GM03348 (cell line): Measurements from ENCODE around the gene UBE2E2.
"Not testable (repeated sequence)": the region's sequence is repeated elsewhere in the genome, so short reads cannot be mapped to it uniquely, and the experiment has no call there.

Experiments
- DNase-seq: peaks from one replicate; pipeline ENCODE4 v3.0.0; 2012; ENCODE audit warnings: low spot score

Gene UBE2E2

DNA sequence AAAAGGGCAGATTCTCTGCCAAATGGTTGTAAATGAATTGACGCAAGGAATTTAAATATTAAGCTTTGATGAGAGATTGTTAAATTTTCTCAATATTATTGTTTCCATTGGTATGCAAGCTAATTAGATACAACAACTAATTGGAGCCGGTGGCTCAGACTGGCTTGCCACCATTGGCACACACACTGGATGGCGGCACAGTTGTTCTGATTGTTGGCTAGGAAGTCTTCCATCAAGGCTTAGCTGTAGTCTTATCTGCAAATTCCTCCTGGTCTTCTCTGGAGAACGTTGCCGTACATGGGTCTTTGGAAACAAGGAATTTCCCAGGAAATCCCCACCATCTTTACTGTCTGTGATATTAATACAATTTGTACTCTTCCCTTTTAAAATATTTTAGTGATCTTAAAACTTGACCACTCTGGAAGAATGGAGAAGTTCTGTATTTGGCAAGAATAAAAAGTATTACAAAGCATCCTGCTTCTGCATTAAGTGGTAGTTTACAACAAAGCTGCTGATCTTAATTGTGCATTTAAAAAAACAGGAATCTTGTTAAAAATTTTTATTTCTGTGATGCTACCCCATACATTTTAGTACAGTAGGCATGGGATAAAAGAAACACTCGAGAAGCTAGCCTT lies 126.5 kb downstream of the UBE2E2 start:
- no peak for DNase-seq

DNA sequence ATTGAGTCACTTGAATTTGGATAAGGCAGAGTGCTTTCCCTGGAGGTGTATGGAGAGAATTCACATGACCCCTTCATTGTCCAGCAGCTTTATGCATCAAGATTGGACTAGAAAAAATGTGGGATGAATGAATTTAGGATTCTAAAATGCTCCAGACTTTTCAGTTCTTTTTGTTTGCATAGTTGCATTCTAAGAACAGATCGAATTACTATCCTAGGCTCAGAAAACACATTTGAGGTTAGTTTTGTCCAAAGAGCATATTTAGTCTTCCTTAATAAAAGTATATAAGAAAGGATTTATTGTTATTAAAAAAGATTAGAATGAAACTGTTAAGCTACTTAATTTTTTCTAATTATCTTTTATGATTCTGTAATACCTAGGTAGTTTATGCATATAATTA lies 127.4 kb downstream of the UBE2E2 start:
- no peak for DNase-seq

DNA sequence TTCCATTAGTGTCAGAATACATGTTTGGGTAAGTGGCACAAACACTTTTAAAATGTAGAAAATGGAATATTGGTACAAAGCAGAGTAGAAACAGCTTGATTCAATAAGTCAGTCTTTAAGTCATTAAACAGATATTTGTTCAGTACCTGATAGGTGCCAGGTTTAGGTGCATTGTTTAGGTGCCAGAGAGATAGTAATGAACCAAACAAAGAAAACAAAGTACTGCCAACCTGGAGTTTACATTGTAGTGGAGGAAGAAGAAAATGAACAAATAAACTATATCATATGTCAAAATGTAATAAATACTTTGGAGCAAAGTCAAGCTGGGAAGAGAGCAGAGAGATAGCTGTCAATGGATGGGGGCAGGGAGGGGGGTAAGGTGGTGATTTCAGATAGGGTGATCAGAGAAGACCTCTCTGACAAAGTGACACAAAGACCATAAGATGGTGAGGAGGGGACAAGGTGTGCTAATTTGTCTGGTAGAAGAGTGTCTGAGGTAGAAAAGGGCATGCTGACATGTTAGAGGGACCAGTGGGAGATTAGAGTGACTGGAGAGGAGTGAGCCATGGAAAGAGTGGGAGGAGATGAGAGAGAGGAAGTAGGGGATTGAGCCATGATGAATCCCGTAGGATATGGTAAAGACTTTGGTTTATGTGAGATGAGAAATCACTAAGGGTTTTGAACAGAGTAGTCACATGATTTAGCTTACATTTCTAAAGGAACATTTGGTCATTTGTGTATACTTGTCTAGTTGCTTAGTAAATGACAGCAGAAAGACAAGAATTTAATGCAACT lies 128.2 kb downstream of the UBE2E2 start:
- no peak for DNase-seq

DNA sequence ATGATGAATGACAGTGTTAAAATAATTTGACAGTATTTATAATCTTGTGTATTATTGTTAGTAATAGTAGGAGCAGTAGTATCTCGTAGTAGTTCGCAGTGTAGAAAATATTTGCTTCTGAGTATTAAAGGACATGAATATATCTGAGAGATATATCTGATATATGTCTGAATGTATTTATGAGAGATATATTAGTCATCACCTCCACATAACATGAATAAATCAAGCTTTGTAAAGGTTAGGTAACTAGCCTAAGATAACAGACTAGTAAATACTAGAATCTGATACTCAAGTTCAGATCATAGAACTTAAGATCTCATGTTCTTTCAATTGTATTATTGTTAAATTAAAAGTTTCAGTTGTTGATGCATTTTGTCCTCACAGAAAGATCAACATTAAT lies 130.5 kb downstream of the UBE2E2 start:
- no peak for DNase-seq

DNA sequence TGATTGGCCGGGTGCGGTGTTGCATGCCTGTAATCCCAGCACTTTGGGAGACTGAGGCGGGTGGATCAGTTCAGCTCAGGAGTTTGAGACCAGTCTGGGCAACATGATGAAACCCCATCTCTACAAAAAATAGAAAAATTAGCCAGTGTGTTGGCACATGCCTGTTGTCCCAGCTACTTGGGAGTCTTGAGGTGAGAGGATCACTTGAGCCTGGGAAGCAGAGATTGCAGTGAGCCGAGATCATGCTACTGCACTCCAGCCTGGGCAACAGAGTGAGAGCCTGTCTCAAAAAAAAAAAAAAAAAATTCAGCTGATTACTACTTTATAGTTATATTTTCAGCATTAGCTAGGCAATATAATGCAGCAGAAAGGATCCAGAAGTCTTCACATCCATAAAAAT lies 133.7 kb downstream of the UBE2E2 start:
- DNase-seq = not testable (repeated sequence)

DNA sequence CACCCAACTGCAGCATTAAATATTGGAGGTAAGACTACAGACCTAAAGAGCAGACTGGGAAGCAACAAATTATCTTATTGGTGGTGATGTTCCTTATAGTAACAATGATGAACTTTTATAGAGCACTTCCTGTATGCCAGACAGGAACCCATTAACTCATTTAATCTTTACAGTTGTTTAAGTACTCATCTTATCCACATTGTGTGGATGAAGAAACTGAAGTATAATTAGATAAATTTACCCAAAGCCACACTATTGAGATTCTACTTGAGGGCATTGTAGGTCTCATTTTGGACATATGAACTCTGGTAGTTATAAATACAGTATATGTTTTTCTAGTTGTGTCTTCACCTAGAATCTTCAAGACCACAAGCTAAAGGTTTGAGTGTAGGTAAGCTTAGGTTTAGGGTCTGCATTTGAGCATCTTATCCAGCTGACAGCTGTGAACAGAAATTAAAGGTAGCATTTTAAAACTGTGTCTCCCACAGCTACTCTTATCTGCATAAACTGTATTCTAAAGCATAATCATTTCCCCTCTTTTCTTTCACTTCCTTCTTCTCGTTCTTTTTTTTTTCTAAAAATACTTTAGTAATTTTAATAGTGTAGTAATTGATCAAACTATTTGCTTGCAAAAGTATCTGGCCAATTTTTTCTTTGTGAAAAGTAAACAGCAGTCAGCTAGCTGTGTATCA lies 138.2 kb downstream of the UBE2E2 start:
- DNase-seq = no peak

DNA sequence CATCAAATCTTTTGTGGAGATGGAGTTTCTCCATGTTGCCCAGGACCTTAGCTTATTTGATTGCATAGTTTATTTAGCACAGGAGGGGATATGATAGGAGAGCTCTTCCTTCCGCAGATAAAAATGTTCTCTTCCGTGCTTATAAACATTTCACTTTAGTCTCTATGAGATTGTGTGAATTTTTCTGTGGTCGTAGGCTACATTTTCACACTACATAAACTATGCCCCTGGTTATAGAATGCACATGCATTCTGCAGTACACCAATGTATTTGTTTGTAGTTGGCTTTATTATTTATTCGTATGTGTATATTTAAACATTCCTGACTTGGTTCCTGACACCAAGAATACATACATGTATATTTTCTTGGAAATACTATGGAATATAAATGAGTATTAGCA lies 139.2 kb downstream of the UBE2E2 start:
- no peak for DNase-seq

DNA sequence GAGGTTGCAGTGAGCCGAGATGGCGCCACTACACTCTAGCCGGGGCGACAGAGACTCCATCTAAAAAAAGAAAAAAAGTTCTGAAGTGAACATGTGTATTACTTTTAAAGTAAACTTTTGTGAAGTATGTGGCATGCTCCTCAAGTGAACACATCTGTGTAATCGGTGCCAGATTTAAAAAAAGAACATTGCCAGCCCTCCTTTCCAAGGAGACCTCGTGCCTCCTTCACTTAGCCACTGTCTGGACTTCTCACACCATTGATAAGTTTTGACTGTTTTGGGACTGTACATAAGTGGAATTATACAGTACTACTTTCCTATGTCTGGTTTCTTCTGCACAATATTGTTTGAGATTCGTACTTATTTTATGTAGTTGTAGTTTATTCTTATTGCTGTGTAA lies 140.4 kb downstream of the UBE2E2 start:
- DNase-seq = no peak

DNA sequence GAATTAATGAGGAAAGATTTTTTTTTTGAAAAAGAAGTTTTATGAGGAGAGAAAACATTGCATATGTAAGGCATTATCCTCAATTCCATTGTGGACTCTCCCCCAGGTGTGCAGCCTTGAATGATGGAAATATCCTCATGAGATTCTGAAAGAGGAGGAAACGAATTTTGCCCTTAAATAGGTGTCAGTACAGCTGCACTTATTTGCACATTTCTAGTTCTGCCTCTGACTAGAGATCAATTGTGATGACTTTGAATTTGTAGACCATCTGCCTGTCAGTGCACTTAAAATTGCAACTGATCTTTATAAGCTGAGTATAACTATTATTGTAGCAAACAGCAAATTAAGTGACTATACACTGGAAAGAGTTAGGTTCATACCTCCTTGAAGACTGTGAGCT lies 141.8 kb downstream of the UBE2E2 start:
- DNase-seq = no peak

DNA sequence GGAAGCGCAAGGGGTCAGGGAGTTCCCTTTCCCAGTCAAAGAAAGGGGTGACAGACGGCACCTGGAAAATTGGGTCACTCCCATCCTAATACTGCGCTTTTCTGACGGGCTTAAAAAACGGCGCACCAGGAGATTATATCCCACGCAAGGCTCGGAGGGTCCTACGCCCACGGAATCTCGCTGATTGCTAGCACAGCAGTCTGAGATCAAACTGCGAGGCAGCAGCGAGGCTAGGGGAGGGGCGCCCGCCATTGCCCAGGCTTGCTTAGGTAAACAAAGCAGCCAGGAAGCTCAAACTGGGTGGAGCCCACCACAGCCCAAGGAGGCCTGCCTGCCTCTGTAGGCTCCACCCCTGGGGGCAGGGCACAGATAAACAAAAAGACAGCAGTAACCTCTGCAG lies 146.3 kb downstream of the UBE2E2 start:
- DNase-seq = not testable (repeated sequence)

DNA sequence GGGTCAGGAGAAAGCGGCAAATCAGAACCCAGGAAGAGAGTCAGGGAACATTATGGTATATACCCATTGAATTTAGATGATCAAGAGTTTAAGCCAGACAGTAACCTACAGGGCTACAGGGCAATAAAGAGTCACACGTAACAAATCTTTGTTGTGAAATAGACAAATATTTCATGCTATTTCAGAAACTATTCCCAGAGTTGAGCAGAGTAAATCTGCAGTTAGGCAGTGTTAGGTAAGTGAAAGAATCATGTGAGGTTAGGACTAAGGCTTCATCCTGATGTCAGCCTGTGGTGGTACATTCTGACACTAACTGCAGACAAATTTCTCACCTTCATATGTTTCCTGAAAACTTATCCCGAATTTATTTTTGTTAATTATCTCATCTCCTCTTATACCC lies 153.0 kb downstream of the UBE2E2 start:
- no peak for DNase-seq

DNA sequence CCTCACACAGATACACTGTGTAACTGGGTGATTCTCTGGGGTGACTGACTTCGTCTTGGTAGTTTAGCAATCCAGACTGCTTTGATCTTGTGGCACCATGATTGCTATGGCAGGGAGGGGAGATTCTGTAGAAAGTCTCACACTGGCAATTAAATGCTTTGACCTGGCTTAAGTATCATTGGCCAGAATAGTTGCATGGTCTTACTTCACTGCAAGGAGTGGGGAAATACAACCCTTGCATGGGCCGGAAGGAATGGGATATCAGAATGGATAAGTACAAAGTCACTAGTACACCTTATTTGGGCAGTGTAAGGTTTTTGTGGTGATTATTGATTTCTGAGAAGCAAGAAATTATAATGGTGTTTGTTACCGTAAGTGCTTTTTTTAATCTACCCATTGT lies 153.8 kb downstream of the UBE2E2 start:
- no peak for DNase-seq

DNA sequence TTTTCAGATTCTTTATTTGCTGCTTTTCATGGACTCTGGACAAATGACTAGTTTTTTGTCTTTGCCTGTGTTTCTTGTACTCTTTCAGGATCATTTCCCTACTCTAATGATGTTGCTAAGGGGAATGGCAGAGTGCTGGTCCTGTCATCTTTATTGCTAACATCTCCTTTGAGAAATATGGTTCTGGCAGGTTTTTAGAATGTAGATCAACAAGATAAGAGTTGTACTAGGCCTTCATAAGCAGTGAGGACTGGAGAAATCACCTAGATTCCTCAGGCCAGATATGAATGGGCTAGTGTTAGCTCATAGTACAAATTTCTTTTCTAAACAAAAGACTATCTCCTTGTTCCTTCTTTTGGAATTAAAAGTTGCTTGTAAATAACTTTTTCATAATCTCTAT lies 156.0 kb downstream of the UBE2E2 start:
- no peak for DNase-seq

DNA sequence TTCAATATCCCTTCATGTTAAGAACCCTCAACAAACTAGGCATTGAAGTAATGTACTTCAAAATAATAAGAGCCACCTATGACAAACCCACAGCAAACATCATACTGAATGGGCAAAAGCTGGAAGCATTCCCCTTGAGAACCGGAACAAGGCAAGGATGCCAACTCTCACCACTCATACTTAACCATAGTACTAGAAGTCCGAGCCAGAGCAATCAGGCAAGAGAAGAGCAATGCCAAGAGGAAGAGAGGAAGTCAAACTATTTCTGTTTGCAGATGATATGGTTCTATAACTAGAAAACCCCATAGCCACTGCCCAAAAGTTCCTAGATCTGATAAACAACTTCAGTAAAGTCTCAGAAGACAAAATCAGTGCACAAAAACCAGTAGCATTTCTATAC lies 161.9 kb downstream of the UBE2E2 start:
- no peak for DNase-seq

DNA sequence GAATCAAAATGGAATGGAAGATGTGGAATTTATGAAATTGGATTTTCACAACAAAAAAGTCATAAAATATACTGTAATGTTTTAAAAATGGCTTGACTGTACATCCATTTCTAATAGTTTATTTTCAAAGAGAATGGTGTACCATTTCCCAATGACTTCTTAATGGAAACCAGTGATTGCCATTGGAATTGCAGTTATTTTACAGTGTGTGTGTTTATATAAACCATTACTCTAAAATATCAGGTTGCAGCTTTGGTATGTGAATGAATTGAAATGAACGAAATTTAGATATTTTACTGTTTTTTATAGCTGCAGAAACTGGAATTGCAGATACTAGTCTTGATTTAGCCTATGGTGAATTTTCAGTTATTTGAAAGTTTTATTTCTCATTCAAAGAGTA lies 165.6 kb downstream of the UBE2E2 start:
- no peak for DNase-seq

DNA sequence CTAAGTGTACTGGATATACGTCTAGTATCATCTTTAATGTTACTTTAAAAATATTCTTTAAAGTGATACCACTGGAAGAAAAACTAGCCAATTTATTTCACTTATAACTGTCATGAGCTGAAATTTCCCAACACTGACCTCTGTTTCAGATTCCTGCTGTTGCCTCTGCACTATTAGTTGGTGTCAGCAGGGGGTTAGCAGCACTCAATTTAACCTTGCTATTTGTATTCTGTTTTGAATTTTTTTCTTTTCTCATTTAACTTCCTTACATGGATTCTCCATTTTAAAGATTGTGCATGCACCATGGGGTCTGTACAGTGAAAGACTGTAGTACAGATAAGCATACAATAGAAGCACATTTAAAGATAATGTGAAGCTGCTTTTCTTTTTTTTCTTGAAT lies 169.2 kb downstream of the UBE2E2 start:
- no peak for DNase-seq

DNA sequence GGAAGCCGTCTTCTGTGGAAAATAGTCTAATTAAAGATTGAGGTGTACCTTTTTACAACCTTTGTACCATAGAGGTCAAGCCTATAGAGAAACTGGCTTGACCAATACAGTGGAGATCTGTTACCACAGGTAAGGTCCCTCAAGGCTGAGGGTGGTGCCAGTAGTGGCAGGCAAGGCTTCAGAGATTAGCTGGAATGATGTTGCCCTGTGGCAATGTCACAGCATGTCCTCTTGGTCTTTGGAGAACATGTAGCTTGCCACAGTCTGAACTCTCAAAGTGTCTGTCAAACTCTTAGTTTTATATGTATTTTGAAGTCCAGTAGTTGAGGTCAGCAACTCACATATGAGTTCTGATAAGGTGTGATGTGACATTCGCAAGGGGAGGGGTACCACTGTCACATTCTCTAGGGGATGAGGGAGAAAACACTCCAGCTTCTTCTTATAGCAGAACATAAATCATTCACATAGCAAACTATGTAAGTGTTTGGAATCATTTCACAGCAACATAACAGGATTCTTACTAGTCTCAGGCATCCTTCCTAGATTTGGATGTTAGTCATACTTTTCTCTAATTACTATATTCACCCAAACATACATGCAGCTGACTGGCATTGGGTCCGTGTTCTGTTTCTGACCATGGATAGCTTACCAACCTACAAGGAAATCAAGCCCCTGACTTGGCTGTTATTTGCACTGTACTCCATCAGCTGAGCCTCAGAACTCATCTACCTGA lies 173.6 kb downstream of the UBE2E2 start:
- no peak for DNase-seq

DNA sequence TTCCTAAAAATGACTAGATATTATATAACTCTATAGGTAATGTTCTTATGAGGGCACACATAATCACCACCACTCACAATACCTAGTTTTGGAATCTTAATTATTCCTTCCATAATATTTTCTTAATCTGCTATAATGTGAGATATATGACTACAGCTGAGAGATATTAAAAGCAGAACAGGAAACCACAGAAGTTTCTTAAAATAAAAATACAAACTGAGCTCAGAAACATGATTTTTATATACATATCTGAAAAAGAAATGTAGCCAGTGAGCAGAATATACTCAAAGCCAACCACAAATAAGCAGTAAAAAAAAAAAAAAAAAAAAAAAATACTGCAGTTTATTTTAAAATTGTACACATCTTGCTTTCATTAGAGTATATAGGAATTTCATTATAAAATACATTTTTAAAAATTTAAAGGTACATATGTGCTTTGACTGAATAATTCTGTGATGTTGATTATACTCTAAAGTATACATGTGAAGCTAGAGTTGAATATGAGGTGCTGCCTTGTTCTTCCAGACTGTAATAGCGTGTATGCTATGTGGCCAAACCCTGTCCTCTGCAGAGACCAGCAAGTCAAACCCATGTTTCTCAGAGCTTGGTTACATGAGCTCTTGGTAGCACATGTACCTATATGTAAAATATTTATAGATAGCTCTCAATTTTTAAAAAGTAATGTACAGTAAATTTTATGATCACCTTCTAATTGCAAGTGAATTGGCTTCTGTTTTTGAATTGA lies 175.0 kb downstream of the UBE2E2 start:
- DNase-seq = no peak

DNA sequence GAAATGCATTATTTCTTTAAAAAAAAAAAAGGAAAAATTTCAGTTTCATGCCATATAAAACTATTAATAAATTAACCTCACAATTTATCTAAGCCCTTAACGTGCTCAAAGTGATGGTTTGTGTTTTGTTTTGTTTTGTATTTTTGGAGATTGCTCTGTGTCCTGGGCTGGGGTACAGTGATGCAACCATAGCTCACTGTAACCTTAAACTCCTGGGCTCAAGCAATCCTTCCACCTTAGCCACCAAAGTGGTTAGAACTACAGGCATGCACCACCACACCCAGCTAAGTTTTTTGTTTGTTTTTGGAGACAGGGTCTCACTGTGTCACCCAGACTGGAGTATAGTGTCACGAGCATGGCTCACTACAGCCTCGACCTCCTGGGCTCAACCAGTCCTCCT lies 180.7 kb downstream of the UBE2E2 start:
- DNase-seq = no peak

DNA sequence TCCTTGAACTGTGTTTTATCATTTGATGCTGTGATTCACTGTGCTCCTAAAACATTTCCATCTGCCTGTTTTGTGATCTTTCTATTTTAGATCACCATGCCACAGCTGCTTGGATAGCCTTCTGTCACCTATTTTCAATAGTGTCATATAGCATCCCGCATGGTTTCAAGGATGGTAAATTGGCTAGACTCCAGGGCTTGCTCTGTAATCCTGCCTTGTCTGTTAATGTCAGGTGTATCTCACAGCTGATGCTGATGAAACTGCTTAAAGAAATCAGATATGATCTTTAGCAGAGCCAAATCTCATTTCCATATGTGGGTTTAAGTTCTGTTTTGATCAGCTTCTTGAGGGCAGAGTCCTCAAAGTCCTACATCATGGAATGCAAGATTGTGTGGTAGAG lies 182.2 kb downstream of the UBE2E2 start:
- no peak for DNase-seq

DNA sequence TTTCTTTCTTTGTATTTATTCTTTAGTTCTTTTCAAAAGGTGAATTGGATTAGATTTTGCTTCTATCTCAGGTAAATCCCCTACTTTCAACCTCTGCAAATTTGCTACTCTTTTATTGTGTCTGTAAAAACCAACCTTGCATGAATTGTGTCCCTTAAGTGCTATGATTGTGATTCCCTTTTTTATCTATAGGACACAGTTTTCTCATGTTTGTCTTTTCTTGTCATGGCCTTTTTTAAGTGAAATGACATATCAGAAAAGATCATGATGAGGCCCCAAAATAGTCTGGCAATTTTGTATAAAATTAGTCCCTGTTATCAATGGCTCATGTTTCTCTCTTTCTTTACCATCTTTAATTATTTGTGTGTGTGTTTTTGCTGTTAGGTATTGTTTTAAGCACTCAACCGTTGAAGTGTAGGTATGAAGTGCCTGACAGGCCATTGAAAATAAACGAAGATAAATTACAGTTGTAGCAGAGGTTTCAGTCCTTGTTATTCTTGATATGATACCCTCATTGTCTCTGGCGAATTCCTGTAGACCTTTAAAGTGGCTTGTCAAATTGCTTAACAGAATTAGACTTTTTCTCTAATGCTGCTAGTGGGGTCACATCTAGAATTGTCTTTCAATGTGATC lies 184.3 kb downstream of the UBE2E2 start:
- DNase-seq = no peak
